Measurements from ENCODE around the gene ZNF598. TPM values are rescaled to one million over a fixed set of nuclear protein-coding genes. Genes with fewer than 3 reads are reported as not detected.

ZNF598 gene
- total and polyA plus RNA-seq, 2 experiments from 2014 or later, result 8.5 to 48.6 TPM

DNA sequence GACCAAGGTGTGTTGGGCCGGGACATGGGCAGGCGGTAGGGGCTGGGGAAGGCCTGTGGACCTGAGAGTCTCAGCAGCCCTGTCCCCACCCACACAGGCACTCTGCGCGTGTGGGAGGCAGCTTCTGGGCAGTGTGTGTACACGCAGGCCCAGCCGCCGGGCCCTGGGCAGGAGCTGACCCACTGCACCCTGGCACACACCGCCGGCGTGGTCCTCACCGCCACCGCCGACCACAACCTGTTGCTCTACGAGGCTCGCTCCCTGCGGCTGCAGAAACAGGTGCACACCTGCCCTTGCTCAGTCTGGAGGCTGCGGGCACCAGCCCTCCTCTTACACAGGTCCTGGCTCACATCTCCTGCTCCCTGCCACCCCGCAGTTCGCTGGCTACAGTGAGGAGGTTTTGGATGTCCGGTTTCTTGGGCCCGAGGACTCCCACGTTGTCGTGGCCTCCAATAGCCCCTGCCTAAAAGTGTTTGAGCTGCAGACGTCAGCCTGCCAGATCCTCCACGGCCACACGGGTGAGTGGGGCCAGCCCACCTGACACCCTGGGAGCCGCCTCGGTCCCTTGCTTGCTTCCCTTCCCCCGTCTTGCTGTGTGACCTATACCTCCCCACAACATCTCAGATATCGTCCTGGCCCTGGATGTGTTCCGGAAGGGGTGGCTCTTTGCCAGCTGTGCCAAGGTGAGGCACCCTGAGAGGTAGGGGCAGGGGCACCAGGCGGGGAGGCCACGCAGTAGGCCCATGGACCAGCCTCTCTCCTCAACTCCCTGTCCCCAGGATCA, 34.0 kb downstream of the ZNF598 start (continued):
- TF ChIP-seq ZNF462 (CRISPR knock-in tag; IDR thresholded peaks at IDR 0.05) (no peak), CREB1 (CRISPR knock-in tag; IDR thresholded peaks at IDR 0.05; ENCODE audit: low read depth) (no peak), EZH2 (IDR thresholded peaks at IDR 0.05; ENCODE audit: low read depth, unreplicated experiment) (no peak), ETS1 (IDR thresholded peaks at IDR 0.05) (no peak)

DNA sequence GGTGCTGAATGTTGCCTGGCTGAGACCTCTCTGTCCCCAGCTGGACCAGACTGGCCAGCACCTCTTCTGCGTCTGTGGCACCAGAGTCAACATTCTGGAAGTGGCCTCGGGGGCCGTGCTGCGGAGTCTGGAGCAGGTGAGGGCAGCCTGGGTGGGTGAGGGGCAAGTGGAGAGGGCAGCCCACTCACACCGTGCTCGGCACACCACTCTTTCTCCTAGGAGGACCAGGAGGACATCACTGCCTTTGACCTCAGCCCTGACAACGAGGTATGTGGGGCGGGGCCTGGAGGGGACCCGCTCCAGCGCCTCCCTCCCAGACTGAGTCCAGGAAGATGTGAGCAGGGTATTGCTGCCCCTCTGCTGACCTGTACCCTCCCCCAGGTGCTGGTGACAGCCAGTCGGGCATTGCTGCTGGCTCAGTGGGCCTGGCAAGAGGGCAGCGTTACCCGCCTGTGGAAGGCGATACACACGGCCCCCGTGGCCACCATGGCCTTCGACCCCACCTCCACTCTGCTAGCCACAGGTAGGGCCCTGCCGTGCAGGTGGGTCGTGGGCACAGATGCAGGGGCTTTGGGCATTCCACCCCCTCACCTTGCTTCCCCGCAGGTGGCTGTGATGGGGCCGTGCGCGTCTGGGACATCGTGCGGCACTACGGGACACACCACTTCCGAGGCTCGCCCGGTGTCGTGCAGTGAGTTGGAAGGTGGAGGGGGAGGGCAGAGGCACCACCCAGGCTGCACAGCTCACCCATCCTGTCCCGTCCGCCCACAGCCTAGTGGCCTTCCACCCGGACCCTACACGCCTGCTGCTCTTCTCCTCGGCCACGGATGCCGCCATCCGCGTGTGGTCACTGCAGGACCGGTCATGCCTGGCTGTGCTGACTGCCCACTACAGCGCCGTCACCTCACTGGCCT, 35.2 kb downstream of the ZNF598 start:
- H3K9me3 Mint-ChIP-seq, result peaks cover 3% of the 10 kb centered on the region; the same call in 1 of the 3 replicates
- ATAC-seq (no peak), DNase-seq (ENCODE audit: low spot score) (no peak)
- peaks cover 15% of the 10 kb centered on the region for H3K27me3 Mint-ChIP-seq (ENCODE audit: insufficient read depth, low read depth, poor library complexity)
- 0 out of 2 replicates have a peak, but pooled peaks cover 8% of the 10 kb centered on the region for H3F3A ChIP-seq (replicated peaks; ENCODE audit: low read depth)
- no peak overlapping the region for H3K4me3 ChIP-seq
- H4K20me1 ChIP-seq (replicated peaks; ENCODE audit: insufficient read depth), result no peaks in the 10 kb centered on the region; the same call in none of the 2 replicates
- H3K4me1 ChIP-seq (ENCODE audit: insufficient read depth), result peaks cover 14% of the 10 kb centered on the region; the same call in 1 of the 2 replicates
- H3K36me3 Mint-ChIP-seq (ENCODE audit: low read depth), result peaks cover 16% of the 10 kb centered on the region
- H2AFZ ChIP-seq, result no peak overlapping the region
- no peaks in the 10 kb centered on the region for H3K9me2 ChIP-seq (ENCODE audit: insufficient read depth)
- 0 out of 3 replicates have a peak overlapping the region, but pooled peaks have one; percentile 19 for H3K4me3 Mint-ChIP-seq
- H3K27me3 ChIP-seq (ENCODE audit: insufficient read depth), result no peaks in the 10 kb centered on the region
- H3K4me2 ChIP-seq, result no peak overlapping the region
- no peaks in the 10 kb centered on the region for H3K36me3 ChIP-seq (ENCODE audit: insufficient read depth)
- H3K27ac ChIP-seq (ENCODE audit: low read depth), result no peak overlapping the region
- no peak overlapping the region for H3K27ac Mint-ChIP-seq
- peaks cover 12% of the 10 kb centered on the region for H3K4me1 Mint-ChIP-seq
- H3K79me2 ChIP-seq (replicated peaks; ENCODE audit: insufficient read depth), result peaks cover 21% of the 10 kb centered on the region
- no peak for TF ChIP-seq CTCF (conservative IDR thresholded peaks at IDR 0.05; ENCODE audit: low read depth in 2 of 2)
- TF ChIP-seq EZH2phosphoT487 (IDR thresholded peaks at IDR 0.05; ENCODE audit: unreplicated experiment), result no peak
- TF ChIP-seq STAT1 (IDR thresholded peaks at IDR 0.05; ENCODE audit: unreplicated experiment), result no peak
- TF ChIP-seq REST (IDR thresholded peaks at IDR 0.05; ENCODE audit: unreplicated experiment), result no peak
- no peak for TF ChIP-seq NANOG (IDR thresholded peaks at IDR 0.05; ENCODE audit: borderline replicate concordance)

Data from GM23338 (cell line).